Upper lobe of left lung (tissue), 6 donors: ENCODE data around the gene TPRN. TPM values are rescaled to one million over a fixed set of nuclear protein-coding genes. Genes with fewer than 3 reads are reported as not detected.

Source experiments
- ATAC-seq, 2 donors: fragments of 200-7000 bp; cut with Tn5 transposase; one replicate each; pipeline ENCODE4 v1.9.1; 2022; ENCODE audit warnings: mild to moderate bottlenecking in 2 of 2, moderate library complexity in 2 of 2; ENCODE audit not compliant: low FRiP score in 2 of 2
- DNase-seq, 2 donors: peaks; one replicate each; pipeline ENCODE4 v3.0.0-alpha.2; 2019 to 2020
- H3K27ac ChIP-seq, 4 donors: fragments of 200-600 bp; sonication (generic); one replicate each; pipeline ENCODE4 v1.5.1; 2016 to 2019
- H3K27me3 ChIP-seq, 4 donors: fragments of 200-600 bp; sonication (generic); one replicate each; pipeline ENCODE4 v1.5.1; 2017 to 2019
- H3K36me3 ChIP-seq, 4 donors: fragments of 200-600 bp; sonication (generic); one replicate each; pipeline ENCODE4 v1.5.1; 2016 to 2019
- H3K4me1 ChIP-seq, 4 donors: fragments of 200-600 bp; sonication (generic); one replicate each; pipeline ENCODE4 v1.5.1; 2018 to 2019
- H3K4me3 ChIP-seq, 4 donors: fragments of 200-600 bp; sonication (generic); one replicate each; pipeline ENCODE4 v1.5.1; 2017 to 2019; ENCODE audit warnings: mild to moderate bottlenecking in 2 of 4, moderate library complexity in 1 of 4
- H3K9me3 ChIP-seq, 4 donors: fragments of 200-600 bp; sonication (generic); one replicate each; pipeline ENCODE4 v1.5.1; 2018 to 2019
- CTCF ChIP-seq, 6 experiments: fragments of 450-650 bp in 4 of 6; fragments of 200-600 bp in 2 of 6; sonication (generic) in 2 of 6; IDR thresholded peaks; one replicate each; pipeline ENCODE4 v1.5.1; 2016 to 2019; ENCODE audit warnings: antibody characterized with exemption in 6 of 6
- EP300 ChIP-seq, 4 donors: sonication (generic); formaldehyde crosslinking; IDR thresholded peaks; one replicate each; pipeline ENCODE4 v1.5.1; 2017; ENCODE audit warnings: antibody characterized with exemption in 4 of 4, control low read depth in 2 of 4
- POLR2A ChIP-seq, 4 donors: fragments of 450-650 bp; IDR thresholded peaks; one replicate each; pipeline ENCODE4 v1.5.1; 2016 to 2017; ENCODE audit warnings: antibody characterized with exemption in 4 of 4, mild to moderate bottlenecking in 2 of 4
- POLR2AphosphoS5 ChIP-seq, 2 donors: sonication (generic); formaldehyde crosslinking; IDR thresholded peaks; one replicate each; pipeline ENCODE4 v1.5.1; 2017; ENCODE audit warnings: antibody characterized with exemption in 2 of 2
- WGBS, 2 donors: methylation state at CpG; one replicate each; pipeline ENCODE4 v1.1.5; 2017 to 2018; 5-methylcytosine and 5-hydroxymethylcytosine counted together
- total RNA-seq, 6 donors: library from RNA; depleted of rRNA in 4 of 6; stranded (reverse); fragments of >200 nt in 4 of 6; gene quantifications; one replicate each; pipeline versions ENCODE4 v1.1.0 to v1.2.1, GENCODE V29; 2016 to 2021
- donor health status: DM: no; HTN: no; CAD: no; lungs with moderate emphysema.
- donor health status: DM: no; HTN: yes; CAD: no; lungs with severe emphysema.

TPRN gene
- total RNA-seq, 6 donors from 2014 or later = 18.9 to 33.1 (median 27.1) TPM

- Histone ChIP-seq H3K4me3 (no peak overlapping the region), H3K36me3 (peaks cover 7 to 30% (median 17%) of the 10 kb centered on the region in 4 donors), H3K27me3 (no peaks in the 10 kb centered on the region), H3K27ac (peak overlapping the region in 1 of 4 donors; percentile 18), H3K4me1 (peaks cover 17 to 66% (median 52%) of the 10 kb centered on the region in 4 donors), H3K9me3 (no peaks in the 10 kb centered on the region)
- DNase-seq = peak in 1 of 2 donors; percentile 60
- WGBS, 2 donors = 88 to 90% methylated on average over 5 to 14 of the region's 14 CpGs
- TF ChIP-seq CTCF (IDR thresholded peaks at IDR 0.05) = no peak
- no peak for ATAC-seq
These were observed 6.8 kb downstream of the TPRN start for GRCh38 chr9:137193771-137194170.

- Histone ChIP-seq H3K4me1 (peaks cover 15 to 59% (median 46%) of the 10 kb centered on the region in 4 donors), H3K4me3 (no peak overlapping the region), H3K9me3 (no peaks in the 10 kb centered on the region), H3K27ac (no peak overlapping the region), H3K36me3 (peaks cover 7 to 30% (median 17%) of the 10 kb centered on the region in 4 donors), H3K27me3 (no peaks in the 10 kb centered on the region)
- no CpG with 5 or more reads among the region's 2 CpGs for whole genome bisulfite sequencing, 2 donors
- DNase-seq (no peak), ATAC-seq (no peak)
- TF ChIP-seq EP300 (IDR thresholded peaks at IDR 0.05) = no peak
- no peak for TF ChIP-seq POLR2AphosphoS5 (IDR thresholded peaks at IDR 0.05)
- TF ChIP-seq CTCF (IDR thresholded peaks at IDR 0.05) = no peak
- no peak for TF ChIP-seq POLR2A (IDR thresholded peaks at IDR 0.05)
These were observed 7.7 kb downstream of the TPRN start for GRCh38 chr9:137192859-137193258.

- Histone ChIP-seq H3K4me1 (peaks cover 19 to 59% (median 47%) of the 10 kb centered on the region in 4 donors), H3K36me3 (peaks cover 7 to 31% (median 17%) of the 10 kb centered on the region in 4 donors), H3K27ac (no peak overlapping the region), H3K27me3 (no peaks in the 10 kb centered on the region), H3K4me3 (no peak overlapping the region), H3K9me3 (no peaks in the 10 kb centered on the region)
- WGBS, 2 donors = 84 to 87% methylated on average over 10 of the region's 10 CpGs
- no peak for TF ChIP-seq CTCF (IDR thresholded peaks at IDR 0.05)
- no peak for TF ChIP-seq POLR2AphosphoS5 (IDR thresholded peaks at IDR 0.05)
- TF ChIP-seq EP300 (IDR thresholded peaks at IDR 0.05) = no peak
- no peak for TF ChIP-seq POLR2A (IDR thresholded peaks at IDR 0.05)
- DNase-seq (no peak), ATAC-seq (no peak)
These were observed 8.1 kb downstream of the TPRN start for GRCh38 chr9:137192448-137192780.

- Histone ChIP-seq H3K9me3 (no peaks in the 10 kb centered on the region), H3K36me3 (peaks cover 7 to 36% (median 17%) of the 10 kb centered on the region in 4 donors), H3K4me3 (no peak overlapping the region), H3K27ac (peak overlapping the region in 1 of 4 donors; percentile 35), H3K4me1 (peaks cover 24 to 59% (median 49%) of the 10 kb centered on the region in 4 donors), H3K27me3 (no peaks in the 10 kb centered on the region)
- peak in 1 of 2 donors; percentile 71 for DNase-seq
- WGBS, 2 donors = 88 to 89% methylated on average over 9 to 13 of the region's 22 CpGs
- TF ChIP-seq POLR2AphosphoS5 (IDR thresholded peaks at IDR 0.05) = no peak
- TF ChIP-seq POLR2A (IDR thresholded peaks at IDR 0.05) = no peak
- TF ChIP-seq EP300 (IDR thresholded peaks at IDR 0.05) = no peak
- TF ChIP-seq CTCF (IDR thresholded peaks at IDR 0.05) = no peak
- no peak for ATAC-seq
These were observed 8.7 kb downstream of the TPRN start for GRCh38 chr9:137191691-137192447.

- no peak for TF ChIP-seq POLR2AphosphoS5 (IDR thresholded peaks at IDR 0.05)
- TF ChIP-seq POLR2A (IDR thresholded peaks at IDR 0.05) = no peak
- no peak for TF ChIP-seq EP300 (IDR thresholded peaks at IDR 0.05)
- TF ChIP-seq CTCF (IDR thresholded peaks at IDR 0.05) = no peak
- H3K4me3 ChIP-seq = no peak overlapping the region
These were observed 9.3 kb downstream of the TPRN start for GRCh38 chr9:137191245-137191644.

More at GRCh38 chr9:137191245-137191644, 9.3 kb downstream of the TPRN start:
- Histone ChIP-seq H3K36me3 (peaks cover 7 to 41% (median 20%) of the 10 kb centered on the region in 4 donors), H3K27ac (peak overlapping the region in 2 of 4 donors; percentile 15 to 35), H3K27me3 (no peaks in the 10 kb centered on the region), H3K9me3 (no peaks in the 10 kb centered on the region), H3K4me1 (peaks cover 31 to 59% (median 51%) of the 10 kb centered on the region in 4 donors)
- WGBS, 2 donors = 77% methylated on average over 3 of the region's 3 CpGs; no CpG with 5 or more reads in 1 of the 2 donors
- ATAC-seq (no peak), DNase-seq (no peak)
